Mononuclear cell (primary cell): ENCODE measurements around the gene APLF. TPM values are rescaled to one million over a fixed set of nuclear protein-coding genes. Genes with fewer than 3 reads are reported as not detected.
"Not testable (repeated sequence)": the region's sequence is repeated elsewhere in the genome, so short reads cannot be mapped to it uniquely, and the experiment has no call there.

Source experiments
- H3K27me3 ChIP-seq: 2 replicates; pipeline ENCODE4 v1.6.0; 2011; ENCODE audit warnings: low read length, control low read depth; ENCODE audit not compliant: insufficient read depth
- H3K4me1 ChIP-seq: 2 replicates; pipeline ENCODE4 v1.5.1; 2011; ENCODE audit warnings: mild to moderate bottlenecking, low read length, control low read depth; ENCODE audit not compliant: insufficient read depth
- H3K4me3 ChIP-seq: 2 replicates; pipeline ENCODE4 v1.5.1; 2011; ENCODE audit warnings: mild to moderate bottlenecking, low read length, moderate library complexity
- H3K9me3 ChIP-seq: 2 replicates; pipeline ENCODE4 v1.5.1; 2011; ENCODE audit warnings: low read depth, mild to moderate bottlenecking, control low read depth, low read length
- total RNA-seq: library from RNA; depleted of rRNA; stranded (reverse); fragments of >200 nt; gene quantifications from one replicate; pipeline ENCODE4 v1.2.3, GENCODE V29; 2012

APLF gene
- total RNA-seq, 1 donor = 11.2 TPM

DNA sequence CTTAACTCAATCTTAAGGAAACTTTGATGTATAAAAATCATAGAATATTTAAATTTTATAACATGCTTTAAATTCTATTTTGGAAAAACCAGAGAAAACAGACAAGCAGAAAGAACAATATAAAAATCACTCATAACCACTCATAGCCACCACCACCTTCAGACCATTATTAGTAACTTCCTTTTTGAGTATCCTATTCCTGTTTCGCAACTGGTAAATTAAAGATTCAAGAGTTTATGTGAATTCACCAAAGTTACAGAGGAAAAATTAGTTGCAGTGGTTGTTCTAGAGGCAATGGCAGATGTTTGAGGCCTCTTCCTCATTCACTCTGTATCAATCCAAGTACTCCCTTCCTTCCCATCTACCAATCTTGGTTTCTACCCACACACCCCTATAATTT, 126.7 kb downstream of the APLF start:
- no peaks in the 10 kb centered on the region for H3K9me3 ChIP-seq
- no peak overlapping the region for H3K4me3 ChIP-seq
- no peaks in the 10 kb centered on the region for H3K27me3 ChIP-seq
- peaks cover 9% of the 10 kb centered on the region for H3K4me1 ChIP-seq

GRCh38 chr2:68594674-68595492, 127.5 kb downstream of the APLF start:
- no peak overlapping the region for H3K4me3 ChIP-seq
- no peaks in the 10 kb centered on the region for H3K27me3 ChIP-seq
- peaks cover 9% of the 10 kb centered on the region for H3K4me1 ChIP-seq
- H3K9me3 ChIP-seq = no peaks in the 10 kb centered on the region

DNA sequence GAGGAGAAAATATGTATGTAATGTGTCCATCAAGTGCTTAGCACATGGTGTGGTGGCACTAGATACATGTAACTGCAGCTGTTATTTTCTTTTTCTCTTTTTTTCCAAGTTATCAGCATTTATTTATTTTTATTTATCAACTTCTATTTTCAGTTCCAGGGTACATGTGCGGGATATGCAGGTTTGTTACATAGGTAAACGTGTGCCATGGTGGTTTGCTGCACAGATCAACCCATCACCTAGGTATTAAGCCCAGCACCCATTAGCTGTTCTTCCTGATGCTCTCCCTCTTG, 128.1 kb downstream of the APLF start:
- not testable (repeated sequence) for H3K9me3 ChIP-seq, H3K27me3 ChIP-seq, H3K4me3 ChIP-seq, H3K4me1 ChIP-seq

DNA sequence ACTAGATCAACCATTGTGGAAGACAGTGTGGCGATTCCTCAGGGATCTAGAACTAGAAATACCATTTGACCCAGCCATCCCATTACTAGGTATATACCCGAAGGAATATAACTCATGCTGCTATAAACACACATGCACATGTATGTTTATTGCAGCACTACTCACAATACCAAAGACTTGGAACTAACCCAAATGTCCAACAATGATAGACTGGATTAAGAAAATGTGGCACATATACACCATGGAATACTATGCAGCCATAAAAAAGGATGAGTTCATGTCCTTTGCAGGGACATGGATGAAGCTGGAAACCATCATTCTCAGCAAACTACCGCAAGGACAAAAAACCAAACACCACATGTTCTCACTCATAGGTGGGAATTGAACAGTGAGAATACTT, 133.1 kb downstream of the APLF start:
- not testable (repeated sequence) for H3K27me3 ChIP-seq, H3K4me1 ChIP-seq, H3K9me3 ChIP-seq, H3K4me3 ChIP-seq

GRCh38 chr2:68603059-68603458, 135.7 kb downstream of the APLF start:
- Histone ChIP-seq H3K27me3 (no peaks in the 10 kb centered on the region), H3K4me3 (no peak overlapping the region), H3K9me3 (peaks cover 9% of the 10 kb centered on the region), H3K4me1 (no peaks in the 10 kb centered on the region)

- Histone ChIP-seq H3K27me3 (no peaks in the 10 kb centered on the region), H3K4me1 (no peaks in the 10 kb centered on the region), H3K9me3 (peaks cover 9% of the 10 kb centered on the region), H3K4me3 (no peak overlapping the region)
Observed at GRCh38 chr2:68604077-68604476, 136.7 kb downstream of the APLF start.

DNA sequence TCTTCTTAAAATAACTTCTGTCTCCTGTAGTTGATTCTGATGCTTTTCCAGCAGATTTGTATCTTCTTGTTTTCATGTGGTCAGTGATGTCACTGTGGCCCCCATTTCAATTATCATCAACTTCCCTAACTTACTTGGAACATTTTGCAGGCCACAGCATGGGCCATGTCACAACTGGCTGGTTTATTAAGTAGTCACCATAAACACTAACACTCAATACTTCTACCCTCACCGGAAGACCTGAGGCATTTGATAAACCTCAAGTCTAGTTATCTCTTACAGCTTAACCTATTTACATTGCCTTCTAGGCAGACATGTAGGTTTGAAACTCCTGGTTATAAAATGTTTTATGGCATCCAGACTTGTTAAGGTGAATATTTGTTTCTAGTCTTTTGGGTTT, 138.6 kb downstream of the APLF start:
- H3K9me3 ChIP-seq = peaks cover 9% of the 10 kb centered on the region
- H3K4me1 ChIP-seq = no peaks in the 10 kb centered on the region
- H3K27me3 ChIP-seq = no peaks in the 10 kb centered on the region
- no peak overlapping the region for H3K4me3 ChIP-seq

DNA sequence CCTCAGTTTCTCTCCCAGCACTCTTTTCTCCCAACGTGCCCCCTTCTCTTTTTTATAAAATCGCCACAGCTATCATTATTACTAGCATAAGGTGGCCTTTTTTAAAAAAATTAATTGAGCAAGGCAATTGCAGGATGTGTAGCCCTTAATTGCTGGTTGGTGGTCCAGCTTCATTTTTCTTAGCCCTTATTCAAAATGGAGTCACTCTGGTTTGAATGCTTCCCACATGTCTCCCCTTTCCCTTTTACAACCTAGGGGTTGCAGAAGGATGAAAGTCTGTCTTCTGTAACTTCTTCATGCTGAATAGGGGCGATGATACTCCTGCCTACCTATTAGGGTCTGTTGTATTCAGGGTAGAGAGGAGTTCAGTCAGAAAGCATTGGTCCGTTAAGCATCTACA, 139.4 kb downstream of the APLF start:
- no peak overlapping the region for H3K4me3 ChIP-seq
- peaks cover 9% of the 10 kb centered on the region for H3K9me3 ChIP-seq
- no peaks in the 10 kb centered on the region for H3K4me1 ChIP-seq
- no peaks in the 10 kb centered on the region for H3K27me3 ChIP-seq

- Histone ChIP-seq H3K9me3 (peaks cover 5% of the 10 kb centered on the region), H3K4me3 (no peak overlapping the region), H3K4me1 (no peaks in the 10 kb centered on the region), H3K27me3 (no peaks in the 10 kb centered on the region)
Observed at GRCh38 chr2:68607837-68608236, 140.5 kb downstream of the APLF start.

DNA sequence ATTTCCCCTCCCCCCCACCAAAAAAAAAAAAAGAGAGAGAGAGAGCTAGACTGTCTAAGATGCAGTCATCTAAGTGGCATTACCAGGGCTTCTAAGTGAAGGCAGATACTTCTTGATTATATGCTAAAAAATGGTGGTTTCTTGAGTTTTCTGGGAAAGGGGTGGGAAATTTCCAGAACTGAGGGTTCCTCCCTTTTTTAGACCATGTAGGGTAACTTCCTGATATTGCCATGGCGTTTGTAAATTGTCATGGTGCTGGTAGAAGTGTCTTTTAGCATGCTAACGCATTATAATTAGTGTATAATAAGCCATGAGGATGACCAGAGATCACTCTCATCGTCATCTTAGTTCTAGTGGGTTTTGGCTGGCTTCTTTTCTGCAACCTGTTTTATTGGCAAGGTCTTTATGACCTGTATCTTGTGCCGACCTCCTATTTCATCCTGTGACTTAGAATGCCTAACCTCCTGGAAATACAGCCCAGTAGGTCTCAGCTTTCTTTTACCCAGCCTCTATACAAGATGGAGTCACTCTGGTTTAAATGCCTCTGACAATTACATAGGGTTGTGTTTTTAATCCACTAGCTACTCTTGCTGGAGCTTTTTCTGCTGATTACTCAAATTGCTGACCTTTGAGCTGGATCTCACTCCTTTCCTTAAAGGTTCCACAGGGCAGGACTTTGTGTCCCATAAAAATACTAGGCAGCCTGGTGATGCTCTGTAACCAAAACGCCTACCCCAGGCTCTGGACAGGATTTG, 145.6 kb downstream of the APLF start:
- Histone ChIP-seq H3K4me1 (no peaks in the 10 kb centered on the region), H3K4me3 (no peak overlapping the region), H3K27me3 (no peaks in the 10 kb centered on the region), H3K9me3 (no peaks in the 10 kb centered on the region)

GRCh38 chr2:68620772-68621171, 153.4 kb downstream of the APLF start:
- Histone ChIP-seq H3K4me1 (no peaks in the 10 kb centered on the region), H3K9me3 (peaks cover 13% of the 10 kb centered on the region), H3K4me3 (no peak overlapping the region), H3K27me3 (no peaks in the 10 kb centered on the region)

DNA sequence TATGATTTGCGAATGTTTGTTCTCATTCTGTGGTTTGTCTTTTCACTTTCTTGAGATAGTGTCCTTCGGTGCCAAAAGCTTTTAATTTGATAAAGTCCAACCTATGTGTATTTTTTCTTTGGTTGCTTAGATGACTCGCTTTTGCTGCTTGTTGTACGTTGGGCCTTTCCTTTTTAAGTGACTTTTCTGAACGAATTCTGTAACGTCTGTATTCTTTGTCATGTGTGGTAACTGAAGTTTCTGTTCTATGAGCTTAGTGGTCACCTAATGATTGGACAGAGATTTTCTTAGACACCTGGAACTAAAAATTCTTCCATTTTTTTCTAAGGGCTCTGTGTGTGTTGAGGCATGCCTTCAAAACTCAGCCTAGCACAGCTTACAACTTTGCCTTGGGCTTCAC, 156.4 kb downstream of the APLF start:
- no peaks in the 10 kb centered on the region for H3K27me3 ChIP-seq
- H3K4me3 ChIP-seq = no peak overlapping the region
- no peaks in the 10 kb centered on the region for H3K4me1 ChIP-seq
- peaks cover 13% of the 10 kb centered on the region for H3K9me3 ChIP-seq

DNA sequence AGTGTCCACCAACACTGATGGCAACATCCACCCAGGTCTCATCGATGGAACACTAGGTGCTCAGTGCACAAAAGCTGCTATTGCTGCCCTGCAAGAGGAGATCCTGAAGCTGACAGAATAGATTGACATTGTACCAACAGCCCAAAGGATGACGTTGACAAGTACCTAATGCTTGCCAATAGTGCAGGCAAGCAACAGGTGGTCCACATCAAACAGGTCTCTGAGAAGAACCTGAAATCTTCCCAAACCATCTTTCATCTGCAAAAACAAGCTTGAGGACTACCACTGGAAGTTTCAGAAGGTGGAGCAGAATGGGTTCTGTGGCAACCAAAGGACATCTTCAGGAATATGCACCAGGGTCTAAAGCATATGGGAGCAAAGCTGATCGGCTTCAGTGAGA, 160.2 kb downstream of the APLF start:
- peaks cover 6% of the 10 kb centered on the region for H3K9me3 ChIP-seq
- H3K27me3 ChIP-seq = no peaks in the 10 kb centered on the region
- no peaks in the 10 kb centered on the region for H3K4me1 ChIP-seq
- no peak overlapping the region for H3K4me3 ChIP-seq
